Thoracic aorta (tissue), 2 donors: Measurements from ENCODE around the gene PREX1. TPM values are rescaled to one million over a fixed set of nuclear protein-coding genes. Genes with fewer than 3 reads are reported as not detected.

Source experiments
- ATAC-seq: fragments of 150-250 bp; one replicate; pipeline ENCODE4 v1.8.0; 2017; ENCODE audit warnings: low read depth; ENCODE audit not compliant: insufficient number of reproducible peaks, low FRiP score
- DNase-seq: peaks from one replicate; pipeline ENCODE4 v3.0.0-alpha.2; 2020; ENCODE audit warnings: low spot score
- H3K27ac ChIP-seq, 2 donors: fragments of 200-600 bp; sonication (generic); 1 replicate in 1 of 2; 2 replicates in 1 of 2; pipeline ENCODE4 v1.5.1; 2016; ENCODE audit warnings: mild to moderate bottlenecking in 2 of 2, moderate library complexity in 2 of 2
- H3K27me3 ChIP-seq: fragments of 200-600 bp; sonication (generic); replicated peaks from 2 replicates; pipeline ENCODE4 v1.6.0; 2016; ENCODE audit warnings: mild to moderate bottlenecking; ENCODE audit not compliant: insufficient read depth
- H3K36me3 ChIP-seq: fragments of 200-600 bp; sonication (generic); one replicate; pipeline ENCODE4 v1.5.1; 2016
- H3K4me1 ChIP-seq, 2 donors: fragments of 200-600 bp; sonication (generic); 1 replicate in 1 of 2; 2 replicates in 1 of 2; pipeline versions ENCODE4 v1.5.1 to v1.6.0; 2016; ENCODE audit warnings: low read depth in 2 of 2, mild to moderate bottlenecking in 1 of 2; ENCODE audit not compliant: control insufficient read depth in 1 of 2
- H3K4me3 ChIP-seq: fragments of 200-600 bp; sonication (generic); 2 replicates; pipeline ENCODE4 v1.5.1; 2016; ENCODE audit warnings: mild to moderate bottlenecking
- H3K9me3 ChIP-seq: fragments of 200-600 bp; sonication (generic); 2 replicates; pipeline ENCODE4 v1.5.1; 2016
- total RNA-seq, 2 donors: library from RNA; depleted of rRNA; stranded (reverse); fragments of >200 nt; gene quantifications; one replicate each; pipeline versions ENCODE4 v1.1.0 to v1.2.3, GENCODE V29; 2016
- TF ChIP-seq, protein P1 (sequence below): fragments of 200-600 bp; sonication (generic); IDR thresholded peaks from one replicate; pipeline ENCODE4 v1.5.1; 2019; ENCODE audit warnings: antibody characterized with exemption

Gene PREX1
- total RNA-seq, 2 donors from 2014 or later = 94.6 to 101 TPM

DNA sequence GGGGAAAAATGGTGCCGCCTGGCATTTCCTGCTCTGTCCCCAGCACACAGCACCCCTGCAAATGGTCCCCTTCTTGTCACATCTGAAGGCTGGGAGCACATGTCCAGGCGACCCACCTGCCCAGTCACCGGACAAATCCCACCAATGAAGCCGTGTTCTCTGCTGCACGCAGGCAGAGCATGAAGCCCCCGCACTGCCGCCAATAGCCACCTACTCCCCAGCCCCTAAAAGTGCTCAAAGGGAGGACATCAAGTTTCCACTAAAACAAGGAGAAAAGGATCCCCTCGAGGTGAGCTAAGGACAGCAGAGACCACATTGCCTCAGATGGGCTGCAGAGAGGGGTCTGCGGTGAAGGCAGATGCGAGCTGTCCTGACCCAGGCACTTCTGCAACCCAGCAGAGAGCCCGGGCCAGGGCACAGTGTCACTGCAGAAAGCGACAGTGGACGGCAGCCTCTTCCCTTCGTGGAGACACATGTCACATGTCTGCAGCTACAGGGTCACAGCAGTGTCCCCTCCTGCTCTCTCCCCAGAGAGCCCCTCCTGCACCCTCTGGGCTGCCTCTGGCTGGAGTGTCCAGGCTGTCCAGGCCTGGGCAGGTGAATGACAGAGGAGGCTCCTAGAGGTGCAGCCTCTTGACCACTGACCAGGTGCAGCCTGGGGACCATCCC is 221.5 kb downstream of the PREX1 start:
- no peak overlapping the region for H3K27ac ChIP-seq
- DNase-seq (no peak), ATAC-seq (no peak)
- H3K27me3 ChIP-seq = no peaks in the 10 kb centered on the region
- H3K36me3 ChIP-seq = no peaks in the 10 kb centered on the region
- no peaks in the 10 kb centered on the region for H3K4me1 ChIP-seq
- TF ChIP-seq, protein P1, sequence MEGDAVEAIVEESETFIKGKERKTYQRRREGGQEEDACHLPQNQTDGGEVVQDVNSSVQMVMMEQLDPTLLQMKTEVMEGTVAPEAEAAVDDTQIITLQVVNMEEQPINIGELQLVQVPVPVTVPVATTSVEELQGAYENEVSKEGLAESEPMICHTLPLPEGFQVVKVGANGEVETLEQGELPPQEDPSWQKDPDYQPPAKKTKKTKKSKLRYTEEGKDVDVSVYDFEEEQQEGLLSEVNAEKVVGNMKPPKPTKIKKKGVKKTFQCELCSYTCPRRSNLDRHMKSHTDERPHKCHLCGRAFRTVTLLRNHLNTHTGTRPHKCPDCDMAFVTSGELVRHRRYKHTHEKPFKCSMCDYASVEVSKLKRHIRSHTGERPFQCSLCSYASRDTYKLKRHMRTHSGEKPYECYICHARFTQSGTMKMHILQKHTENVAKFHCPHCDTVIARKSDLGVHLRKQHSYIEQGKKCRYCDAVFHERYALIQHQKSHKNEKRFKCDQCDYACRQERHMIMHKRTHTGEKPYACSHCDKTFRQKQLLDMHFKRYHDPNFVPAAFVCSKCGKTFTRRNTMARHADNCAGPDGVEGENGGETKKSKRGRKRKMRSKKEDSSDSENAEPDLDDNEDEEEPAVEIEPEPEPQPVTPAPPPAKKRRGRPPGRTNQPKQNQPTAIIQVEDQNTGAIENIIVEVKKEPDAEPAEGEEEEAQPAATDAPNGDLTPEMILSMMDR = no peak
- H3K9me3 ChIP-seq = no peaks in the 10 kb centered on the region
- no peak overlapping the region for H3K4me3 ChIP-seq

DNA sequence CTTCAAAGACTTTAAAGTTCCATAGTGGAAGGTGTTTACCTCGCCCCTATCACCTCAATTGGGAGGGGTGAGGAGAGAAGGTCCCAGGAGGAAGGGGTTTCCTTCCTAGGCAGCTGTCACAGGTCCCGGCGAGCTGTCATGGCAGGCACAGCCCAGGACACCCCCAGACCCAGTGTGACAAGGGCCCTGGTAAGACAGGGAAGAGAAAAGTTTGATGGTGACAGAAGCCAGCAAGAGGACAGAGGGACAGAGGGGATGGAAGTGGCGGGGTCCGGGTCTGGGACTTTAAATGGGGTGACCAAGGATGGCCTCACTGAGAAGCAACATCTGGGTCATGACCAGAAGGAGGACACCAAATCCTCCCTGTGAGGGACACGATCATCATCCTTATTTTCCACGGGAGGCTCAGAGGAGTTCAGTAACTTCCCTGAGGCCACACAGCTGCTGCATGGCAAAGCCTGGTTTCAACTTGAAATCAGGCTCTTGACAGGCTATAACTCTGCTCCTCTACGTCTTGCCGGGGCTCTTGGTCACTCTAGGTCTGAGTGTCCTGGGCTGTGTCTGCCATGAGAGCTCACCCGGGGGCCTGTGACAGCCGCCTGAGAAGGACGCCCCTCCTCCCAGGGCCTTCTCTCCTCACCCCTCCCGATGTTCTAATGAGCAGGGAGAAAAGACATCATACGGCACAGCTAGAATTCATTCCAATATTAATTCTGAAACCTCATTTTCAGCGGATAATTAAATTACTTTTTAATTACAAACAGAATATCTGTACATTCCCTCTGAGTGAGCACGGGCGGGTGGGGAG is 222.2 kb downstream of the PREX1 start:
- ATAC-seq (no peak), DNase-seq (no peak)
- TF ChIP-seq, protein P1 = no peak
- Histone ChIP-seq H3K36me3 (no peaks in the 10 kb centered on the region), H3K27ac (no peak overlapping the region), H3K27me3 (no peaks in the 10 kb centered on the region), H3K4me1 (no peaks in the 10 kb centered on the region), H3K9me3 (no peaks in the 10 kb centered on the region), H3K4me3 (no peak overlapping the region)

DNA sequence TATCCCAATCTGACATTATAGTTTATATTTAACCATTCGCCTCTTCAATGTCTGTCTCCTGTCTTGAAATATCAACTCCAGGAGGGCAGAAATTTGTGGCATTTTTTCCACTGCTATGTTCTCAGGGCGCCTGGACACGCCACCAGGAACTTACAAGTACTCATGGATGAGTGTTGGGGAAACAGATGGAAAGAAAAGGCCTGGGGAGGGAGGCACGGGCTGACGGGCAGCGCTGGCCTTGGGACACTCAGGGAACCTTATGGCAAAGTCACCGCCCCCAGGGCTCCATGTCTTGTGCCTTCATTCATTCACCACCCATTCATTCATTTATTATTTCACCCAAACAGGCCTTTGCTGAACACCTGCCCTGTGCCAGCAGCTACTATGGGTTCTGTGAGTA is 222.9 kb downstream of the PREX1 start:
- ATAC-seq = no peak
- TF ChIP-seq, protein P1 = no peak
- H3K27ac ChIP-seq = no peak overlapping the region
- DNase-seq = no peak
- no peaks in the 10 kb centered on the region for H3K36me3 ChIP-seq
- H3K27me3 ChIP-seq = no peaks in the 10 kb centered on the region
- H3K9me3 ChIP-seq = no peaks in the 10 kb centered on the region
- no peaks in the 10 kb centered on the region for H3K4me1 ChIP-seq
- H3K4me3 ChIP-seq = no peak overlapping the region

DNA sequence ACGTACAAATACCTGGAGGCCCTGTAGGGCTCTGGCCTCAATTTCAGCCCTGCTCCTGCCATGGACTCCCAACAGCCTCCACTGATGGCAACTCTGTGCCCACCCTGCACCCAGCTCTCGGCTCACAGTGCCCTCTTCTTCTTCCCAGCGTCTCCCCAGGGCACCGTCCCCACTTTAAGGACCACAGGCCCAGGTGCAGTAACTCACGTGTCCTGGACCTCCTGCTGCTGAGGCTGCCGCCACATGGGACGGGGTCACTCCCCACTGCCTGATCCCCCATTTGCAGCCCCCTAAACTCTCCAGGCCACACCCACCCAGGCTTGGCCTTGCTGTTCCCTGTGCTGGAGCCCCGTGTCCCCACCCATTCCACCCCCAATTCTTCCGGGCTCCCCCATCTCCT is 223.4 kb downstream of the PREX1 start:
- Histone ChIP-seq H3K27ac (no peak overlapping the region), H3K4me1 (no peaks in the 10 kb centered on the region), H3K4me3 (no peak overlapping the region), H3K27me3 (no peaks in the 10 kb centered on the region), H3K9me3 (no peaks in the 10 kb centered on the region), H3K36me3 (no peaks in the 10 kb centered on the region)
- DNase-seq (no peak), ATAC-seq (no peak)
- TF ChIP-seq, protein P1 = no peak

DNA sequence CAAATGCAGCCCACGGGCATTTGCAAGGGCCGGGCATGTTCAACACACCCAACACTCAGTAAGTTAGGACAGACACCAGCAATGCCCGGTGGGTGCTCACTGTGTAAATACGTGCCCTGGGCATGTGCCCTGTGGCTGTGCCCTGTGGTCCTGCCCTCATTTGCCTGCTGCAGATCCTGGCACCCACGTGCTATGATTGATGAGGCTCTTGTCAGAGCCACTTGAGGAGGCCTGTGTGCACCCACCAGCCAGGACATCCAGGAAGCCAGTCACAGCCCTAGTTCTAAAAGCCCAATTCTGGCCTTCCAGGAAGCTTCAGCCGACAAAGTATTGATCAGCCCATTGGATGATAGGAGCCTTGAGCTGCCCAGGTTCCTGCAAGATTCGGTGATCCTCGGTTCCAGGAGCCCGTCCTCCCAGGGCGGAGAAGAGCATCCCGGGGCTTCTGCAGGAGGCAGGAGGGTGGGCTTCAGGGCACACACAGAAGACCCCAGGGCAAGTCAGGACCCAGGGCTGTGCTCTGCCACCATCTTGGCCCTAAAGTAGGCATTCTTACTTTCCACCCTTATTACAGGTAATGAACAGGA is 223.9 kb downstream of the PREX1 start:
- Histone ChIP-seq H3K27ac (no peak overlapping the region), H3K36me3 (no peaks in the 10 kb centered on the region), H3K9me3 (no peaks in the 10 kb centered on the region), H3K27me3 (no peaks in the 10 kb centered on the region), H3K4me3 (no peak overlapping the region), H3K4me1 (no peaks in the 10 kb centered on the region)
- DNase-seq (no peak), ATAC-seq (no peak)
- TF ChIP-seq, protein P1 = no peak
